Panc1 (cell line): ENCODE measurements around the gene ZNF816. TPM values are rescaled to one million over a fixed set of nuclear protein-coding genes. Genes with fewer than 3 reads are reported as not detected.

Source experiments
- ATAC-seq: fragments of 200-7000 bp; cut with Tn5 transposase; 2 replicates; pipeline ENCODE4 v1.9.1; 2020; ENCODE audit warnings: mild to moderate bottlenecking, moderate library complexity
- BruUV-seq: library from RNA; stranded (reverse); fragments of 400-500 nt; replicated peaks from 2 replicates; lab custom pipeline; 2021; lab: Mats Ljungman, UMichigan
- CTCF ChIA-PET: fragments of 300-600 bp; sonication (Branson Sonifier 250); formaldehyde crosslinking; loops from one replicate; lab custom pipeline; 2022; ENCODE audit warnings: antibody characterized with exemption; lab: Charles Lee
- POLR2A ChIA-PET: fragments of 300-600 bp; sonication (Branson Sonifier 250); formaldehyde crosslinking; loops from one replicate; lab custom pipeline; 2022; ENCODE audit warnings: antibody characterized with exemption; lab: Charles Lee
- DNase-seq: peaks from one replicate; pipeline ENCODE4 v3.0.0-alpha.2; 2010; ENCODE audit warnings: low read depth, low spot score
- H3K27ac ChIP-seq: 2 replicates; pipeline ENCODE4 v1.5.1; 2011; ENCODE audit warnings: mild to moderate bottlenecking, low read length, inconsistent platforms
- H3K27me3 ChIP-seq: fragments of 200-500 bp; sonication (Bioruptor generic); 2 replicates; pipeline ENCODE4 v1.6.0; 2014; ENCODE audit warnings: low read length, inconsistent platforms; ENCODE audit not compliant: control insufficient read depth, insufficient read depth
- H3K36me3 ChIP-seq: fragments of 200-500 bp; sonication (Bioruptor generic); 2 replicates; pipeline ENCODE4 v1.5.1; 2014; ENCODE audit warnings: inconsistent platforms, mild to moderate bottlenecking, low read length, moderate library complexity; ENCODE audit not compliant: control insufficient read depth, insufficient read depth
- H3K4me1 ChIP-seq: 2 replicates; pipeline ENCODE4 v1.5.1; 2011; ENCODE audit warnings: inconsistent platforms, mild to moderate bottlenecking, low read length, moderate library complexity; ENCODE audit not compliant: control insufficient read depth, insufficient read depth
- H3K4me3 ChIP-seq, 2 experiments: 2 replicates each; pipeline ENCODE4 v1.5.1; 2011 to 2012; ENCODE audit warnings: low read depth in 2 of 2, low read length in 2 of 2, mild to moderate bottlenecking in 2 of 2, inconsistent platforms in 1 of 2, moderate library complexity in 1 of 2
- H3K9me3 ChIP-seq: fragments of 200-500 bp; sonication (Bioruptor generic); 2 replicates; pipeline ENCODE4 v1.5.1; 2014; ENCODE audit warnings: low read depth, mild to moderate bottlenecking, inconsistent platforms, low read length, moderate library complexity; ENCODE audit not compliant: control insufficient read depth, insufficient read depth
- POLR2AphosphoS5 ChIP-seq: IDR thresholded peaks from 2 replicates; pipeline ENCODE4 v1.6.1; 2012; ENCODE audit warnings: mild to moderate bottlenecking, low read depth, low read length, moderate library complexity
- SIN3A ChIP-seq: IDR thresholded peaks from 2 replicates; pipeline ENCODE4 v1.6.1; 2012; ENCODE audit warnings: low read depth, mild to moderate bottlenecking, low read length, moderate library complexity, borderline replicate concordance; ENCODE audit not compliant: insufficient read depth
- TCF7L2 ChIP-seq: IDR thresholded peaks from 2 replicates; pipeline ENCODE4 v1.6.1; 2011; ENCODE audit warnings: mild to moderate bottlenecking, low read depth, low read length, inconsistent platforms
- in situ Hi-C: cut with HindIII; loops from 2 replicates; pipeline ENCODE4 v1.10.0; 2016; ENCODE audit warnings: low sequenced_read_pairs, low pct_unique_long_range_greater_than_20kb
- intact Hi-C: fragments of 100-400 bp; cut with micrococcal nuclease; formaldehyde crosslinking; loops from one replicate; pipeline ENCODE4 v1.10.0; 2022; ENCODE audit not compliant: unreplicated experiment
- total RNA-seq: library from RNA; stranded (reverse); gene quantifications from one replicate; pipeline ENCODE4 v1.2.1, GENCODE V29; 2021; ENCODE audit not compliant: unreplicated experiment
- TF ChIP-seq, protein P1 (sequence below), 2 experiments: IDR thresholded peaks; 2 replicates each; pipeline ENCODE4 v1.6.1; 2011 to 2012; ENCODE audit warnings: low read depth in 2 of 2, control low read depth in 1 of 2, low read length in 1 of 2, mild to moderate bottlenecking in 1 of 2, moderate library complexity in 1 of 2; ENCODE audit not compliant: insufficient read depth in 1 of 2
- TF ChIP-seq, protein P2 (sequence below): fragments of 450-650 bp; IDR thresholded peaks from 2 replicates; pipeline ENCODE4 v1.5.1; 2017; ENCODE audit warnings: mild to moderate bottlenecking

Gene ZNF816
- total RNA-seq, 1 experiment from 2014 or later: 7.1 TPM

DNA sequence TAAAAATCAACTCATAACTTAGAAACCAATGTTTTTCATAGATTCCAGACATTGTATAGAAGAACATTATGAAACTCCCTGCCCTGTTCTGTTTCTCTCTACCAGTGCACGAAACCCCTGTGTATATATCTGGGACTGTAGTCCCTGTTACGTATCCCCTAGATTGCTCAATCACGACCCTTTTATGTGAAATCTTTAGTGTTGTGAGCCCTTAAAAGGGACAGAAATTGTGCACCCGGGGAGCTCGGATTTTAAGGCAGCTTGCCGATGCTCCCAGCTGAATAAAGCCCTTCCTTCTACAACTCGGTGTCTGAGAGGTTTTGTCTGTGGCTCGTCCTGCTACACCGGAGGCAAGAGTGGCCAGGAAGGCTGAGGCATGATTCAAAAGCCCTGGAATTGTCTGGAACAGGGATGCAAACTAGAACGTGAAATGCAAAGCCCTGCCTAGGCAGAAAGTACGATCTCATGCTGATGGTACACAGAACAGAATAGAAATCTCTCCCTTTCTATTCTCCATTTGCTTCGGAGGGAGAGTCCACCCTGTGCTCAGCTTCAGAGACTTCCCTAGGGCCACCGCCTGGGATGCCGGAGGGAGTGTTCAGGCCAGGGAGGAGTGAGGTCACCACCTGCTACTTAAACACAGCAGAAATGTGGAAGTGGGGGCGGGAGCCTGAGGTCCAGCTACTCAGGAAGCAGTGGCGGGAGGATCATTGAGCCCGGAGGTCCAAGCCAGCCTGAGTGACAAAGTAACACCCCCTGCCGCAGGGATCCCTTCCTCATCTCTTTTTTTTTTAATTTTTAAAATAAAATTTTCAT is 38.7 kb downstream of the ZNF816 start:
- DNase-seq: no peak
- peak overlapping the region; percentile 77 to 91 for H3K4me3 ChIP-seq

DNA sequence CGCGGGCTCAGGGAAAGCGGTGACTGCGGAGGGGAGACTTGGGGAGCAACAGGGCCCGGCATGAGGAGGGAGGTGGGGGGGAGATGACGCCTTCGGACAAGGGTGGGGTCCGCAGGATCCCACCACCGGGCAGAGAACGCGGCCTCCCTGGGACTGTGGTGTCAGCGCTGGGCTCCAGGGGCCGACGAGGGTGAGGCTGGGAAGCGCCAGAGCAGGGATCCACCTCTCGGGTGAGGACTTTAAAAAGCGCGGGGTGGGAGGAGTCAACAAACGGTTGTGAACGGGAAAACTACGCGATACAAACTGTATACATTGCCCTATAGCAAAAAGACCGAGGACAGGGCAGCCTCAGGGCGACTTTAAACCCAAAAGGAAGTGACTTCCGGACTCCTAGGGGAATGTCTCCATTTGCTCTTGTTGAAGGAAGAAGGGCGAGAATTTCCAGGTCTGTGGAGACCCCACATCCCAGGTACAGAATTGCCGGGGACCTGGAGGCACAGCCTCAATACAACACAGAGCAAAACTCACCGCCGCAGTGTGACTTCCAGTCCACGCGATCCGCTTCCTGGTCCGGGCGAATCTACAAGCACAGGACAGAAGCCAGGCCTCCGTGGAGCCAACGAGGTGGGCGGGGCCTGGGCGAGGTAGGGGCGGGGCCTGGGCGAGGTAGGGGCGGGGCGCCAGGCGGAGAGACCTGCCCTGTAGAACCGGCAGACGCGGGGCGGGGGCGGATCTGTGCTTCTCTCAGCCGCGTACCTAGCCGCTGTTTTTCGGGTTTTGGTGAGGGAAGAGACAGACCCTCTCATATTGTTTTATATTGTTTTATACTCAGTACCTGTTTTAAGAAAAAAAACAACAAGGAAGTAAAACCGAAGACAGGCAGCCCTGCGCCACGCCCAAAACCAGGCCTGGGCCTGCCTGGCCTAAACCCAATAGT is 39.6 kb downstream of the ZNF816 start, which contains the start of gene ZNF888:
ZNF888 (minus strand) TSS at position 588 of the 937 bp plus-strand sequence. CDS start 5,555 bp downstream, outside the sequence.
- Histone ChIP-seq H3K4me3 (peak within 1 kb of the TSS; percentile 77 to 91), H3K27ac (peak within 1 kb of the TSS; percentile 95), H3K4me1 (peaks cover 5% of the 10 kb centered on the region; the same call in 1 of the 2 replicates), H3K27me3 (no peaks in the 10 kb centered on the region), H3K9me3 (no peaks in the 10 kb centered on the region), H3K36me3 (no peaks in the 10 kb centered on the region)
- ChIA-PET CTCF (no interaction called here), POLR2A (no interaction called here)
- intact Hi-C loops: no loop called here
- in situ Hi-C loops: no loop called here
- TF ChIP-seq SIN3A (0 out of 2 replicates have a peak, but pooled peaks have one; percentile 47), POLR2AphosphoS5 (peak; percentile 82), TCF7L2 (no peak)
- TF ChIP-seq, protein P1, sequence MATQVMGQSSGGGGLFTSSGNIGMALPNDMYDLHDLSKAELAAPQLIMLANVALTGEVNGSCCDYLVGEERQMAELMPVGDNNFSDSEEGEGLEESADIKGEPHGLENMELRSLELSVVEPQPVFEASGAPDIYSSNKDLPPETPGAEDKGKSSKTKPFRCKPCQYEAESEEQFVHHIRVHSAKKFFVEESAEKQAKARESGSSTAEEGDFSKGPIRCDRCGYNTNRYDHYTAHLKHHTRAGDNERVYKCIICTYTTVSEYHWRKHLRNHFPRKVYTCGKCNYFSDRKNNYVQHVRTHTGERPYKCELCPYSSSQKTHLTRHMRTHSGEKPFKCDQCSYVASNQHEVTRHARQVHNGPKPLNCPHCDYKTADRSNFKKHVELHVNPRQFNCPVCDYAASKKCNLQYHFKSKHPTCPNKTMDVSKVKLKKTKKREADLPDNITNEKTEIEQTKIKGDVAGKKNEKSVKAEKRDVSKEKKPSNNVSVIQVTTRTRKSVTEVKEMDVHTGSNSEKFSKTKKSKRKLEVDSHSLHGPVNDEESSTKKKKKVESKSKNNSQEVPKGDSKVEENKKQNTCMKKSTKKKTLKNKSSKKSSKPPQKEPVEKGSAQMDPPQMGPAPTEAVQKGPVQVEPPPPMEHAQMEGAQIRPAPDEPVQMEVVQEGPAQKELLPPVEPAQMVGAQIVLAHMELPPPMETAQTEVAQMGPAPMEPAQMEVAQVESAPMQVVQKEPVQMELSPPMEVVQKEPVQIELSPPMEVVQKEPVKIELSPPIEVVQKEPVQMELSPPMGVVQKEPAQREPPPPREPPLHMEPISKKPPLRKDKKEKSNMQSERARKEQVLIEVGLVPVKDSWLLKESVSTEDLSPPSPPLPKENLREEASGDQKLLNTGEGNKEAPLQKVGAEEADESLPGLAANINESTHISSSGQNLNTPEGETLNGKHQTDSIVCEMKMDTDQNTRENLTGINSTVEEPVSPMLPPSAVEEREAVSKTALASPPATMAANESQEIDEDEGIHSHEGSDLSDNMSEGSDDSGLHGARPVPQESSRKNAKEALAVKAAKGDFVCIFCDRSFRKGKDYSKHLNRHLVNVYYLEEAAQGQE (IDR thresholded peaks at IDR 0.05; ENCODE audit: insufficient read depth in 1 of 2, low read depth in 2 of 2, low read length in 1 of 2): no peak
- TF ChIP-seq, protein P2, sequence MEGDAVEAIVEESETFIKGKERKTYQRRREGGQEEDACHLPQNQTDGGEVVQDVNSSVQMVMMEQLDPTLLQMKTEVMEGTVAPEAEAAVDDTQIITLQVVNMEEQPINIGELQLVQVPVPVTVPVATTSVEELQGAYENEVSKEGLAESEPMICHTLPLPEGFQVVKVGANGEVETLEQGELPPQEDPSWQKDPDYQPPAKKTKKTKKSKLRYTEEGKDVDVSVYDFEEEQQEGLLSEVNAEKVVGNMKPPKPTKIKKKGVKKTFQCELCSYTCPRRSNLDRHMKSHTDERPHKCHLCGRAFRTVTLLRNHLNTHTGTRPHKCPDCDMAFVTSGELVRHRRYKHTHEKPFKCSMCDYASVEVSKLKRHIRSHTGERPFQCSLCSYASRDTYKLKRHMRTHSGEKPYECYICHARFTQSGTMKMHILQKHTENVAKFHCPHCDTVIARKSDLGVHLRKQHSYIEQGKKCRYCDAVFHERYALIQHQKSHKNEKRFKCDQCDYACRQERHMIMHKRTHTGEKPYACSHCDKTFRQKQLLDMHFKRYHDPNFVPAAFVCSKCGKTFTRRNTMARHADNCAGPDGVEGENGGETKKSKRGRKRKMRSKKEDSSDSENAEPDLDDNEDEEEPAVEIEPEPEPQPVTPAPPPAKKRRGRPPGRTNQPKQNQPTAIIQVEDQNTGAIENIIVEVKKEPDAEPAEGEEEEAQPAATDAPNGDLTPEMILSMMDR: no peak
- ATAC-seq: peak; percentile 99
- DNase-seq: peak; percentile 33
- BruUV-seq: TSS peak; percentile 87

More for the DNA sequence above, 38.7 kb downstream of the ZNF816 start:
- Histone ChIP-seq H3K4me1 (peaks cover 5% of the 10 kb centered on the region; the same call in 1 of the 2 replicates), H3K36me3 (peaks cover 2% of the 10 kb centered on the region; the same call in 1 of the 2 replicates), H3K9me3 (no peaks in the 10 kb centered on the region), H3K27me3 (no peaks in the 10 kb centered on the region), H3K27ac (peak overlapping the region; percentile 77)
- intact Hi-C loops: no loop called here
- in situ Hi-C loops: no loop called here
- peak; percentile 57 for ATAC-seq
- no TSS peak for BruUV-seq
- ChIA-PET POLR2A (no interaction called here), CTCF (no interaction called here)
- TF ChIP-seq POLR2AphosphoS5: no peak; the same call in 1 of the 2 replicates
- TF ChIP-seq, protein P2: no peak
- TF ChIP-seq, protein P1 (IDR thresholded peaks at IDR 0.05; ENCODE audit: insufficient read depth in 1 of 2, low read depth in 2 of 2, low read length in 1 of 2): no peak
- TF ChIP-seq SIN3A: no peak
- no peak for TF ChIP-seq TCF7L2
